Endothelial cell of umbilical vein (primary cell): ENCODE results near the gene SPATA3. TPM values are rescaled to one million over a fixed set of nuclear protein-coding genes. Genes with fewer than 3 reads are reported as not detected.

Experiments used
- BruUV-seq: library from RNA; stranded (reverse); fragments of 400-500 nt; replicated peaks from 2 replicates; lab custom pipeline; 2021; lab: Mats Ljungman, UMichigan
- CTCF ChIA-PET: fragments of 300-600, 350-600 bp; sonication (Branson Sonifier 250); formaldehyde crosslinking; loops from one replicate; lab custom pipeline; 2021; ENCODE audit warnings: antibody characterized with exemption, inconsistent platforms; lab: Charles Lee
- POLR2A ChIA-PET: fragments of 300-600, 350-600 bp; sonication (Branson Sonifier 250); formaldehyde crosslinking; loops from one replicate; lab custom pipeline; 2021; ENCODE audit warnings: antibody characterized with exemption, inconsistent platforms; lab: Charles Lee
- DNase-seq: peaks from one replicate; pipeline ENCODE4 v3.0.0-alpha.2; 2011; ENCODE audit warnings: low read depth, low spot score
- FAIRE-seq: peaks from 2 replicates; lab custom pipeline; 2011; peaks lifted over from hg19 to GRCh38; lab: Jason Lieb, UNC
- H2AFZ ChIP-seq: 2 replicates; pipeline ENCODE4 v1.6.0; 2012; ENCODE audit warnings: low read depth, low read length, control low read depth, inconsistent platforms
- H3K27ac ChIP-seq: 2 replicates; pipeline ENCODE4 v1.5.1; 2011; ENCODE audit warnings: low read depth, mild to moderate bottlenecking, control low read depth, low read length, moderate library complexity; ENCODE audit not compliant: insufficient read depth
- H3K27me3 ChIP-seq, 2 experiments: 2 replicates each; pipeline versions ENCODE4 v1.6.0 to v1.6.1; 2011; ENCODE audit warnings: low read length in 2 of 2, mixed read lengths in 1 of 2; ENCODE audit not compliant: control insufficient read depth in 2 of 2, insufficient read depth in 2 of 2
- H3K36me3 ChIP-seq, 2 experiments: 2 replicates in 1 of 2; 3 replicates in 1 of 2; pipeline ENCODE4 v1.5.1; 2011; ENCODE audit warnings: low read length in 2 of 2, mild to moderate bottlenecking in 1 of 2, moderate library complexity in 1 of 2; ENCODE audit not compliant: control insufficient read depth in 2 of 2, insufficient read depth in 2 of 2; ENCODE audit errors: extremely low read depth in 1 of 2
- H3K4me1 ChIP-seq: 3 replicates; pipeline ENCODE4 v1.5.1; 2011; ENCODE audit warnings: mild to moderate bottlenecking, low read length; ENCODE audit not compliant: control insufficient read depth, insufficient read depth; ENCODE audit errors: extremely low read depth
- H3K4me2 ChIP-seq: 2 replicates; pipeline ENCODE4 v1.6.1; 2011; ENCODE audit warnings: low read length, control low read depth, mixed read lengths; ENCODE audit not compliant: insufficient read depth
- H3K4me3 ChIP-seq, 3 experiments: fragments of 200-600 bp in 1 of 3; sonication (generic), shearing (Covaris generic) in 1 of 3; replicated peaks in 1 of 3; 2 replicates each; pipeline ENCODE4 v1.5.1; 2011 to 2016; ENCODE audit warnings: control low read depth in 3 of 3, low read length in 3 of 3, mild to moderate bottlenecking in 2 of 3, inconsistent platforms in 1 of 3, low read depth in 1 of 3, moderate library complexity in 1 of 3; ENCODE audit not compliant: insufficient read depth in 1 of 3
- H3K79me2 ChIP-seq: 2 replicates; pipeline ENCODE4 v1.6.0; 2012; ENCODE audit warnings: low read length, inconsistent platforms; ENCODE audit not compliant: control insufficient read depth, insufficient read depth
- H3K9ac ChIP-seq: replicated peaks from 2 replicates; pipeline ENCODE3; 2011; ENCODE audit warnings: low read length, control low read depth; ENCODE audit not compliant: insufficient read depth; ENCODE audit errors: extremely low read depth
- H3K9me1 ChIP-seq: replicated peaks from 3 replicates; pipeline ENCODE4 v1.6.0; 2011; ENCODE audit warnings: mild to moderate bottlenecking, low read length; ENCODE audit not compliant: control insufficient read depth, insufficient read depth; ENCODE audit errors: extremely low read depth
- H3K9me3 ChIP-seq: replicated peaks from 2 replicates; pipeline ENCODE4 v1.5.1; 2012; ENCODE audit warnings: low read length, inconsistent platforms; ENCODE audit not compliant: control insufficient read depth, insufficient read depth
- H4K20me1 ChIP-seq: replicated peaks from 2 replicates; pipeline ENCODE3; 2011; ENCODE audit warnings: mild to moderate bottlenecking, low read length; ENCODE audit not compliant: control insufficient read depth, insufficient read depth; ENCODE audit errors: extremely low read depth
- CTCF ChIP-seq, 2 donors: IDR thresholded peaks; 1 replicate in 1 of 2; 2 replicates in 1 of 2; pipeline ENCODE4 v1.5.1; 2011; ENCODE audit warnings: low read length in 2 of 2, mild to moderate bottlenecking in 2 of 2, moderate library complexity in 2 of 2, control low read depth in 1 of 2, inconsistent platforms in 1 of 2, low read depth in 1 of 2; ENCODE audit not compliant: insufficient read depth in 1 of 2; ENCODE audit errors: extremely low read depth in 1 of 2
- EZH2 ChIP-seq: IDR thresholded peaks from 2 replicates; pipeline ENCODE4 v1.6.1; 2012; ENCODE audit warnings: borderline replicate concordance, low read depth, mild to moderate bottlenecking, moderate library complexity, low read length, inconsistent platforms; ENCODE audit not compliant: severe bottlenecking
- FOS ChIP-seq: IDR thresholded peaks from 2 replicates; pipeline ENCODE4 v1.6.1; 2011; ENCODE audit warnings: mild to moderate bottlenecking, low read length, moderate library complexity, borderline replicate concordance; ENCODE audit not compliant: insufficient read depth
- GATA2 ChIP-seq: IDR thresholded peaks from 2 replicates; pipeline ENCODE4 v1.7.0; 2011; ENCODE audit warnings: low read depth, mild to moderate bottlenecking, moderate library complexity, mixed read lengths, low read length; ENCODE audit not compliant: insufficient read length, insufficient read depth
- JUN ChIP-seq: IDR thresholded peaks from 2 replicates; pipeline ENCODE4 v1.6.1; 2011; ENCODE audit warnings: borderline replicate concordance, low read depth; ENCODE audit not compliant: insufficient read length, insufficient read depth
- MAX ChIP-seq: IDR thresholded peaks from 2 replicates; pipeline ENCODE4 v1.6.1; 2011; ENCODE audit not compliant: insufficient read depth, insufficient read length
- MYC ChIP-seq: IDR thresholded peaks from one replicate; pipeline ENCODE4 v1.6.1; 2011; ENCODE audit warnings: mild to moderate bottlenecking, low read depth, low read length
- POLR2A ChIP-seq: IDR thresholded peaks from 2 replicates; pipeline ENCODE4 v1.6.1; 2012; ENCODE audit warnings: low read depth, mild to moderate bottlenecking, control low read depth, low read length
- POLR2AphosphoS5 ChIP-seq: IDR thresholded peaks from 2 replicates; pipeline ENCODE4 v1.6.1; 2012; ENCODE audit warnings: low read depth, mild to moderate bottlenecking, control low read depth, low read length, moderate library complexity; ENCODE audit not compliant: insufficient read depth
- dilution Hi-C: fragments of 300-500 bp; cut with MboI; formaldehyde crosslinking; loops from one replicate; pipeline ENCODE4 v1.15.0; 2019; ENCODE audit warnings: low sequenced_read_pairs; ENCODE audit not compliant: extremely low pct_ligation_motif_present
- intact Hi-C: fragments of 100-400 bp; cut with micrococcal nuclease; formaldehyde crosslinking; loops from one replicate; pipeline ENCODE4 v1.10.0; 2022
- polyA plus RNA-seq, 4 experiments: library from polyadenylated mRNA; depleted of rRNA in 3 of 4; stranded (reverse) in 3 of 4; unstranded in 1 of 4; fragments of >200 nt; gene quantifications; 2 replicates each; pipeline versions ENCODE4 v1.2.1 to v1.2.3, GENCODE V29; 2011 to 2012; ENCODE audit warnings: missing spikeins in 1 of 4
- total RNA-seq: library from RNA; stranded (reverse); gene quantifications from 2 replicates; pipeline ENCODE4 v1.2.3, GENCODE V29; 2021

Gene SPATA3
- total and polyA plus RNA-seq, 2 donors (not counting 3 experiments of a cell fraction or from before 2014, with no cell fraction given) = not detected

- no peak for FAIRE-seq
Observed at GRCh38 chr2:230947235-230947576, 48.7 kb upstream of the SPATA3 start.

More at GRCh38 chr2:230947235-230947576, 48.7 kb upstream of the SPATA3 start:
- Histone ChIP-seq H3K27ac (no peak overlapping the region), H3K27me3 (no peaks in the 10 kb centered on the region), H3K9me3 (no peaks in the 10 kb centered on the region), H3K79me2 (no peaks in the 10 kb centered on the region), H3K36me3 (no peaks in the 10 kb centered on the region), H3K9ac (no peak overlapping the region), H3K4me1 (no peaks in the 10 kb centered on the region), H3K4me3 (no peak overlapping the region), H4K20me1 (no peaks in the 10 kb centered on the region), H2AFZ (no peak overlapping the region), H3K4me2 (no peak overlapping the region), H3K9me1 (no peaks in the 10 kb centered on the region)
- ChIA-PET CTCF (interaction anchor here (1.4 to 2.5 kb wide), 3 partner anchors 10 to 99 kb away, joined by 4 to 7 read pairs (median 5); no protein-coding TSS in a partner anchor), POLR2A (no interaction called here)
- BruUV-seq = no TSS peak
- TF ChIP-seq MAX (no peak), MYC (no peak), POLR2AphosphoS5 (no peak), FOS (no peak), GATA2 (no peak), EZH2 (no peak), CTCF (IDR thresholded peaks at IDR 0.05; ENCODE audit: extremely low read depth in 1 of 2, insufficient read depth in 1 of 2, low read depth in 1 of 2, low read length in 2 of 2) (no peak), JUN (no peak), POLR2A (no peak)
- dilution Hi-C loops = no loop called here
- intact Hi-C loops = no loop called here
- DNase-seq = no peak
